Subcutaneous adipose tissue (tissue), 4 donors: Measurements from ENCODE around the gene LDHD. TPM values are rescaled to one million over a fixed set of nuclear protein-coding genes. Genes with fewer than 3 reads are reported as not detected.

ENCODE experiments used
- total RNA-seq, 4 donors: library from RNA; depleted of rRNA; stranded (reverse); fragments of >200 nt; gene quantifications; one replicate each; pipeline ENCODE4 v1.1.0, GENCODE V29; 2016
- TF ChIP-seq, protein P1 (sequence below): fragments of 450-650 bp; IDR thresholded peaks from one replicate; pipeline ENCODE4 v1.5.1; 2016; ENCODE audit warnings: low read depth, mild to moderate bottlenecking, control low read depth, antibody characterized with exemption, moderate library complexity

Gene LDHD
- total RNA-seq, 4 donors from 2014 or later = 6.0 to 120 (median 17.1) TPM

GRCh38 chr16:75088216-75088615 is 28.4 kb downstream of the LDHD start:
- TF ChIP-seq, protein P1, sequence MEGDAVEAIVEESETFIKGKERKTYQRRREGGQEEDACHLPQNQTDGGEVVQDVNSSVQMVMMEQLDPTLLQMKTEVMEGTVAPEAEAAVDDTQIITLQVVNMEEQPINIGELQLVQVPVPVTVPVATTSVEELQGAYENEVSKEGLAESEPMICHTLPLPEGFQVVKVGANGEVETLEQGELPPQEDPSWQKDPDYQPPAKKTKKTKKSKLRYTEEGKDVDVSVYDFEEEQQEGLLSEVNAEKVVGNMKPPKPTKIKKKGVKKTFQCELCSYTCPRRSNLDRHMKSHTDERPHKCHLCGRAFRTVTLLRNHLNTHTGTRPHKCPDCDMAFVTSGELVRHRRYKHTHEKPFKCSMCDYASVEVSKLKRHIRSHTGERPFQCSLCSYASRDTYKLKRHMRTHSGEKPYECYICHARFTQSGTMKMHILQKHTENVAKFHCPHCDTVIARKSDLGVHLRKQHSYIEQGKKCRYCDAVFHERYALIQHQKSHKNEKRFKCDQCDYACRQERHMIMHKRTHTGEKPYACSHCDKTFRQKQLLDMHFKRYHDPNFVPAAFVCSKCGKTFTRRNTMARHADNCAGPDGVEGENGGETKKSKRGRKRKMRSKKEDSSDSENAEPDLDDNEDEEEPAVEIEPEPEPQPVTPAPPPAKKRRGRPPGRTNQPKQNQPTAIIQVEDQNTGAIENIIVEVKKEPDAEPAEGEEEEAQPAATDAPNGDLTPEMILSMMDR = no peak

DNA sequence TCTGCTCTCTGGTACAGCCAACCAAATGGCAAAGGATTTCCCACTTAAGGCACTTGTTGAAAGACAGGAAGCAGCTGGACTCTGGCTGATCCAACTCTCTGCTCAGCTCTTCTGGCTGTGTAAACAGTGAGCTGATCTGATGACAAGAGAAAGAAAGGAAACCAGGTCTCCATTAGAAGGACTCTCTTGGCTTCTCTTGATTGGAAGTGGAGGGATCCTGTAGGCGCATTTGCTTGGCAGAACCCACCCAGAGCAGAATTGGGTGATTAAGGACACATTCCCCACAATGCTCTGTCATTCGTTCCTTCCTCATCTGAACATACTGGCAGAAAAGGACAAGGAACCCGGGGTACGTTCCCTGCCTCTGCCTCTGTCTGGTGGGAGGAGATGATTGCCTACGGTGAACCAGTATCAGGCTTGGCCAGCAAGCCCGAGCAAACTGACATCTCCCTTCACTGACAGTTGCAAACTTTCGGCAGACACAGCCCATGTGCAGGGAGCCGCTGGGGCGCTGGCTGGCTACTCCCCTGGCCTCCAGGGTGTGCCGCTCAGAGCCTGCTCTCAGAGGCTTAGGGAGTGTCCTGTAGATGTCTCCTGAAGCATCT is 29.1 kb downstream of the LDHD start:
- TF ChIP-seq, protein P1 = no peak

- TF ChIP-seq, protein P1 = no peak
These were observed 29.7 kb downstream of the LDHD start for GRCh38 chr16:75086688-75087374.

- TF ChIP-seq, protein P1 = no peak
These were observed 30.3 kb downstream of the LDHD start for GRCh38 chr16:75086281-75086680.

GRCh38 chr16:75085556-75085955 is 31.0 kb downstream of the LDHD start:
- TF ChIP-seq, protein P1 = no peak

- TF ChIP-seq, protein P1 = no peak
These were observed 32.8 kb downstream of the LDHD start for GRCh38 chr16:75083813-75084212.

DNA sequence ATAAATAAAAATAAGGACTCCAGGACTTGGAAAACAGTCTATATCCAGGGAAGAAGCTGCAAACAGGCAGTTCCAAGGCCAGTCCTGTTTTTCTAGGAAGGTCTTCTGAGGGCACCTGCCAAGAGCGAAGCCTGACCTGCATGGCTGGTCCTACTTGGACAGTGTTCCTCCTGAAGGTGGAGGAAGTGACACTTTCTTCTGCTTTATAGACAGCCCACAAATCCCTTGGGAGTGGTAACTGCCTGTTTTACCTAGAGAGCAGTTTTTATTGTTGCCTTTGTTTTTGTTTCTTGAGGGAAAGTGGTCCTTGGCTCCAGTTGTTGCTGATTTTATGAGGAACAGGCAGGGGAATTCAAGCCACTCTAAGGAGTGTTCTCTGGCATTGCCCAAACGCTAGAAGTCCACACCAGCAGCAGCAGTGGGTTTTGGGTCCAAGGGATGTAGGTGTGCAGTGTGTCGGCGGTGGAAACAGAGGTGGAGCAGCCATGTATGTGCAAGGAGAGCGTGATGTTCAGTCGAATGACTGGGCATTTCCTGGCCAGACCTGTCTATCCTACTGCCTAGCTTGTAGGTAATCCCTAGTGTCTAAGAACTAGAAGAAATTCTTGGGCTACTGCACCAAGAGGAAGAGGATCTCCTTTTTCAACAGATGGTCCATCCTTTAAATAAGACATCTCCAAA is 35.3 kb downstream of the LDHD start:
- TF ChIP-seq, protein P1 = no peak
